HepG2 (cell line): Measurements from ENCODE around the gene GNAL. TPM values are rescaled to one million over a fixed set of nuclear protein-coding genes. Genes with fewer than 3 reads are reported as not detected.

ENCODE experiments used
- ARID5B ChIP-seq: IDR thresholded peaks from 2 replicates; pipeline ENCODE4 v1.4.0; 2020; ENCODE audit warnings: mild to moderate bottlenecking, missing genetic modification reagents
- E2F2 ChIP-seq: sonication (generic); formaldehyde crosslinking; IDR thresholded peaks from 2 replicates; pipeline ENCODE4 v1.4.0; 2020; ENCODE audit warnings: missing genetic modification reagents, borderline replicate concordance
- ETV5 ChIP-seq: IDR thresholded peaks from 2 replicates; pipeline ENCODE4 v1.6.1; 2018; ENCODE audit warnings: missing biosample characterization, missing genetic modification reagents, inconsistent platforms, borderline replicate concordance
- FOXC1 ChIP-seq: sonication (generic); formaldehyde crosslinking; IDR thresholded peaks from 2 replicates; pipeline ENCODE4 v1.8.0; 2022; ENCODE audit warnings: mild to moderate bottlenecking, missing genetic modification reagents, borderline replicate concordance
- FOXO1 ChIP-seq: sonication (generic); formaldehyde crosslinking; IDR thresholded peaks from 2 replicates; pipeline ENCODE4 v1.4.0; 2020; ENCODE audit warnings: missing genetic modification reagents
- KLF12 ChIP-seq: sonication (generic); formaldehyde crosslinking; IDR thresholded peaks from 2 replicates; pipeline ENCODE4 v1.4.0; 2020; ENCODE audit warnings: missing genetic modification reagents, borderline replicate concordance
- KMT2A ChIP-seq: sonication (generic); formaldehyde crosslinking; IDR thresholded peaks from 2 replicates; pipeline ENCODE4 v1.4.0; 2020; ENCODE audit warnings: missing genetic modification reagents
- MED1 ChIP-seq: sonication (generic); formaldehyde crosslinking; IDR thresholded peaks from 2 replicates; pipeline ENCODE4 v1.4.0; 2020; ENCODE audit warnings: missing genetic modification reagents
- PCBP1 ChIP-seq: fragments of 200-400 bp; formaldehyde crosslinking; IDR thresholded peaks from 2 replicates; pipeline ENCODE4 v1.6.1; 2017; ENCODE audit warnings: mild to moderate bottlenecking, low read depth, low read length, borderline replicate concordance
- PPARG ChIP-seq: conservative IDR thresholded peaks from 2 replicates; pipeline ENCODE4 v1.6.1; 2016; ENCODE audit warnings: missing biosample characterization, missing genetic modification reagents
- RARA ChIP-seq: IDR thresholded peaks from 2 replicates; pipeline ENCODE4 v1.6.1; 2016; ENCODE audit warnings: missing genetic modification reagents, missing compliant biosample characterization
- RFX1 ChIP-seq: fragments of 450-650 bp; IDR thresholded peaks from 2 replicates; pipeline ENCODE4 v1.6.1; 2017
- RFX3 ChIP-seq: IDR thresholded peaks from 2 replicates; pipeline ENCODE4 v1.6.1; 2016; ENCODE audit warnings: missing biosample characterization, missing genetic modification reagents
- SOX5 ChIP-seq: IDR thresholded peaks from 2 replicates; pipeline ENCODE4 v1.6.1; 2016; ENCODE audit warnings: borderline replicate concordance
- SYNCRIP ChIP-seq: fragments of 200-400 bp; formaldehyde crosslinking; IDR thresholded peaks from 2 replicates; pipeline ENCODE4 v1.6.1; 2018; ENCODE audit warnings: mild to moderate bottlenecking, low read depth, low read length; ENCODE audit not compliant: insufficient read depth
- TCF12 ChIP-seq, 2 experiments: fragments of 450-650 bp in 1 of 2; sonication (generic) in 1 of 2; formaldehyde crosslinking in 1 of 2; IDR thresholded peaks; 2 replicates each; pipeline versions ENCODE4 v1.6.1 to v1.8.0; 2017 to 2022; ENCODE audit warnings: antibody characterized with exemption in 1 of 2, mild to moderate bottlenecking in 1 of 2, missing genetic modification reagents in 1 of 2, moderate library complexity in 1 of 2
- THRA ChIP-seq: sonication (generic); formaldehyde crosslinking; IDR thresholded peaks from 2 replicates; pipeline ENCODE4 v1.4.0; 2020; ENCODE audit warnings: missing genetic modification reagents, borderline replicate concordance
- ZKSCAN1 ChIP-seq: fragments of 150-350 bp; IDR thresholded peaks from 2 replicates; pipeline ENCODE4 v1.6.1; 2014; ENCODE audit warnings: low read length
- ZNF160 ChIP-seq: sonication (generic); formaldehyde crosslinking; IDR thresholded peaks from 2 replicates; pipeline ENCODE4 v1.8.0; 2022; ENCODE audit warnings: mild to moderate bottlenecking, inconsistent platforms, missing genetic modification reagents
- ZNF18 ChIP-seq: sonication (generic); formaldehyde crosslinking; IDR thresholded peaks from 2 replicates; pipeline ENCODE4 v1.8.0; 2022; ENCODE audit warnings: mild to moderate bottlenecking, missing genetic modification reagents; ENCODE audit not compliant: insufficient replicate concordance
- ZNF20 ChIP-seq: sonication (generic); formaldehyde crosslinking; IDR thresholded peaks from 2 replicates; pipeline ENCODE4 v1.4.0; 2020; ENCODE audit warnings: mild to moderate bottlenecking, moderate library complexity, missing genetic modification reagents
- ZNF24 ChIP-seq: fragments of 450-650 bp; IDR thresholded peaks from 2 replicates; pipeline ENCODE4 v1.6.1; 2017; ENCODE audit warnings: antibody characterized with exemption, mild to moderate bottlenecking
- ZNF652 ChIP-seq: IDR thresholded peaks from 2 replicates; pipeline ENCODE4 v1.6.1; 2016; ENCODE audit warnings: low read depth, borderline replicate concordance
- polyA plus RNA-seq, 8 experiments: library from polyadenylated mRNA; depleted of rRNA in 3 of 8; stranded (reverse) in 7 of 8; unstranded in 1 of 8; fragments of >200 nt; fragmentation: Illumina TruSeq in 4 of 8; extraction: Trizol in 4 of 8; gene quantifications; 2 replicates each; pipeline versions ENCODE4 v1.2.1 to v1.2.3, GENCODE V29; 2011 to 2016; ENCODE audit warnings: low read depth in 4 of 8, missing spikeins in 1 of 8, mixed read lengths in 1 of 8; ENCODE audit not compliant: insufficient read depth in 1 of 8
- total RNA-seq, 5 experiments: library from RNA; depleted of rRNA; stranded (reverse); fragments of >200 nt; fragmentation: Illumina TruSeq; extraction: Trizol; gene quantifications; 2 replicates each; pipeline ENCODE4 v1.2.3, GENCODE V29; 2016; ENCODE audit warnings: low read depth in 1 of 5

Gene GNAL
- total and polyA plus RNA-seq, 2 of the 13 experiments (the other 11 are each of a cell fraction or from before 2014, with no cell fraction given), result 0.87 to 1.4 TPM

- TF ChIP-seq RARA (CRISPR knock-in tag) (0 out of 2 replicates have a peak, but pooled peaks have one; percentile 30), SOX5 (CRISPR knock-in tag) (peak; percentile 57; the same call in 1 of the 2 replicates), ARID5B (CRISPR knock-in tag) (peak; percentile 74), E2F2 (CRISPR knock-in tag) (0 out of 2 replicates have a peak, but pooled peaks have one; percentile 82), ZNF652 (CRISPR knock-in tag) (peak; percentile 19; the same call in 1 of the 2 replicates), ZNF24 (no peak), ETV5 (CRISPR knock-in tag) (peak; percentile 75), FOXO1 (CRISPR knock-in tag) (peak; percentile 68), RFX1 (no peak), KMT2A (CRISPR knock-in tag) (peak; percentile 95), ZKSCAN1 (no peak), ZNF160 (CRISPR knock-in tag) (0 out of 2 replicates have a peak, but pooled peaks have one; percentile 41), ZNF20 (no peak), PCBP1 (peak; percentile 86; the same call in 1 of the 2 replicates), KLF12 (CRISPR knock-in tag) (peak; percentile 91; the same call in 1 of the 2 replicates), MED1 (CRISPR knock-in tag) (peak; percentile 76), TCF12 (IDR thresholded peaks at IDR 0.05) (no peak), TCF12 (CRISPR knock-in tag; IDR thresholded peaks at IDR 0.05) (no peak), RFX3 (no peak), FOXC1 (peak; percentile 57), THRA (CRISPR knock-in tag) (peak; percentile 74), SYNCRIP (no peak), PPARG (peak; percentile 68), ZNF18 (CRISPR knock-in tag) (peak; percentile 25)
These were observed 162.2 kb downstream of the GNAL start, which contains the start of gene CHMP1B (continued) for GRCh38 chr18:11851146-11851805.
